H1 (cell line): ENCODE measurements around the gene TSHR. TPM values are rescaled to one million over a fixed set of nuclear protein-coding genes. Genes with fewer than 3 reads are reported as not detected.
"Not testable (repeated sequence)": the region's sequence is repeated elsewhere in the genome, so short reads cannot be mapped to it uniquely, and the experiment has no call there.

Source experiments
- CTCF ChIA-PET: fragments of 300-600 bp; sonication (Branson Sonifier 250); formaldehyde crosslinking; loops from one replicate; lab custom pipeline; 2021; ENCODE audit not compliant: partially characterized antibody; lab: Charles Lee
- POLR2A ChIA-PET: fragments of 300-600 bp; sonication (Branson Sonifier 250); formaldehyde crosslinking; loops from one replicate; lab custom pipeline; 2021; ENCODE audit warnings: inconsistent platforms; ENCODE audit not compliant: partially characterized antibody; lab: Charles Lee
- DNase-seq, 2 experiments: peaks; one replicate each; pipeline versions ENCODE4 v3.0.0 to v3.0.0-alpha.2; 2010 to 2022; ENCODE audit warnings: low spot score in 2 of 2, low read depth in 1 of 2, mixed read lengths in 1 of 2
- FAIRE-seq: peaks from 2 replicates; lab custom pipeline; 2011; peaks lifted over from hg19 to GRCh38; lab: Jason Lieb, UNC
- H2AFZ ChIP-seq: 2 replicates; pipeline ENCODE4 v1.8.1; 2012; ENCODE audit warnings: low read length, inconsistent platforms
- H2AK5ac ChIP-seq: 2 replicates; pipeline ENCODE4 v1.6.1; 2013; ENCODE audit warnings: low read depth, low read length
- H2BK120ac ChIP-seq: replicated peaks from 2 replicates; pipeline ENCODE3; 2013; ENCODE audit warnings: low read depth, low read length, inconsistent platforms
- H2BK12ac ChIP-seq: 2 replicates; pipeline ENCODE4 v1.6.1; 2013; ENCODE audit warnings: low read depth, low read length
- H2BK15ac ChIP-seq: 2 replicates; pipeline ENCODE4 v1.6.1; 2013; ENCODE audit warnings: low read length
- H2BK20ac ChIP-seq: 2 replicates; pipeline ENCODE4 v1.6.1; 2013; ENCODE audit warnings: low read length
- H2BK5ac ChIP-seq: 2 replicates; pipeline ENCODE4 v1.6.1; 2013; ENCODE audit warnings: low read depth, low read length
- H3K14ac ChIP-seq: 2 replicates; pipeline ENCODE4 v1.6.1; 2013; ENCODE audit warnings: inconsistent platforms; ENCODE audit not compliant: insufficient read length
- H3K18ac ChIP-seq: 2 replicates; pipeline ENCODE4 v1.6.1; 2013; ENCODE audit warnings: low read length; ENCODE audit errors: extremely low read depth
- H3K23ac ChIP-seq: 2 replicates; pipeline ENCODE4 v1.6.1; 2013; ENCODE audit warnings: inconsistent platforms; ENCODE audit not compliant: insufficient read length
- H3K23me2 ChIP-seq: 2 replicates; pipeline ENCODE4 v1.6.1; 2013; ENCODE audit warnings: low read depth, low read length
- H3K27ac ChIP-seq: 2 replicates; pipeline ENCODE4 v1.6.1; 2011; ENCODE audit warnings: low read depth, low read length, inconsistent platforms
- H3K27me3 ChIP-seq, 4 experiments: replicated peaks in 1 of 4; 1 replicate in 1 of 4; 2 replicates in 3 of 4; pipeline versions ENCODE4 v1.6.1 to v1.8.1; 2011 to 2013; ENCODE audit warnings: low read length in 3 of 4, mild to moderate bottlenecking in 3 of 4, inconsistent platforms in 2 of 4, mixed read lengths in 2 of 4, moderate library complexity in 1 of 4; ENCODE audit not compliant: control insufficient read depth in 3 of 4, insufficient read depth in 3 of 4; ENCODE audit errors: extremely low read depth in 1 of 4
- H3K36me3 ChIP-seq, 4 experiments: 2 replicates each; pipeline versions ENCODE4 v1.6.1 to v1.8.1; 2011 to 2013; ENCODE audit warnings: mild to moderate bottlenecking in 4 of 4, low read length in 3 of 4, moderate library complexity in 2 of 4, control low read depth in 1 of 4, inconsistent platforms in 1 of 4; ENCODE audit not compliant: insufficient read depth in 4 of 4, control insufficient read depth in 2 of 4
- H3K4ac ChIP-seq: replicated peaks from 2 replicates; pipeline ENCODE3; 2013; ENCODE audit warnings: low read length, low read depth, mixed read lengths, inconsistent platforms; ENCODE audit not compliant: insufficient read length
- H3K4me1 ChIP-seq, 4 experiments: replicated peaks in 1 of 4; 1 replicate in 1 of 4; 2 replicates in 3 of 4; pipeline versions ENCODE4 v1.6.1 to v1.8.1; 2011 to 2013; ENCODE audit warnings: low read length in 3 of 4, inconsistent platforms in 2 of 4, mixed read lengths in 1 of 4; ENCODE audit not compliant: insufficient read depth in 4 of 4, control insufficient read depth in 3 of 4
- H3K4me2 ChIP-seq, 2 experiments: 2 replicates each; pipeline versions ENCODE4 v1.6.1 to v1.8.1; 2011 to 2013; ENCODE audit warnings: low read depth in 2 of 2, low read length in 2 of 2, control low read depth in 1 of 2, inconsistent platforms in 1 of 2, mild to moderate bottlenecking in 1 of 2; ENCODE audit not compliant: insufficient read depth in 1 of 2
- H3K4me3 ChIP-seq, 4 experiments: fragments of 200-600, 300-600 bp in 1 of 4; sonication (generic), shearing (Covaris generic), sonication (Bioruptor Twin) in 1 of 4; 2 replicates each; pipeline versions ENCODE4 v1.5.1 to v1.8.1; 2011 to 2016; ENCODE audit warnings: low read length in 4 of 4, low read depth in 3 of 4, control low read depth in 2 of 4, inconsistent platforms in 2 of 4, mild to moderate bottlenecking in 2 of 4, mixed read lengths in 1 of 4, moderate library complexity in 1 of 4; ENCODE audit not compliant: insufficient read depth in 2 of 4; ENCODE audit errors: extremely low read depth in 1 of 4
- H3K56ac ChIP-seq: replicated peaks from 2 replicates; pipeline ENCODE3; 2013; ENCODE audit warnings: low read depth, mild to moderate bottlenecking, mixed read lengths, low read length, inconsistent platforms; ENCODE audit not compliant: insufficient read length
- H3K79me1 ChIP-seq: 2 replicates; pipeline ENCODE4 v1.6.1; 2013; ENCODE audit warnings: low read depth, low read length, control low read depth
- H3K79me2 ChIP-seq, 2 experiments: 2 replicates each; pipeline versions ENCODE4 v1.6.1 to v1.8.1; 2012 to 2013; ENCODE audit warnings: low read length in 2 of 2, mild to moderate bottlenecking in 2 of 2, inconsistent platforms in 1 of 2; ENCODE audit not compliant: insufficient read depth in 2 of 2, control insufficient read depth in 1 of 2
- H3K9ac ChIP-seq, 4 experiments: replicated peaks in 1 of 4; 1 replicate in 1 of 4; 2 replicates in 3 of 4; pipeline versions ENCODE4 v1.6.1 to v1.8.1; 2011 to 2013; ENCODE audit warnings: low read depth in 3 of 4, low read length in 3 of 4, control low read depth in 2 of 4, mild to moderate bottlenecking in 2 of 4, moderate library complexity in 2 of 4, inconsistent platforms in 1 of 4; ENCODE audit errors: extremely low read depth in 1 of 4
- H3K9me3 ChIP-seq, 2 experiments: 2 replicates each; pipeline versions ENCODE4 v1.6.1 to v1.8.1; 2012 to 2013; ENCODE audit warnings: mild to moderate bottlenecking in 2 of 2, moderate library complexity in 2 of 2, control low read depth in 1 of 2, inconsistent platforms in 1 of 2, low read depth in 1 of 2, low read length in 1 of 2, mixed read lengths in 1 of 2; ENCODE audit not compliant: insufficient read depth in 2 of 2
- H4K20me1 ChIP-seq, 2 experiments: replicated peaks in 1 of 2; 2 replicates each; pipeline versions ENCODE3 to v1.8.1; 2011 to 2013; ENCODE audit warnings: inconsistent platforms in 2 of 2, low read length in 2 of 2, mild to moderate bottlenecking in 1 of 2; ENCODE audit not compliant: insufficient read depth in 2 of 2, control insufficient read depth in 1 of 2
- H4K5ac ChIP-seq: 2 replicates; pipeline ENCODE4 v1.6.1; 2013; ENCODE audit warnings: low read length, low read depth, mixed read lengths, inconsistent platforms; ENCODE audit not compliant: insufficient read length
- H4K8ac ChIP-seq: 2 replicates; pipeline ENCODE4 v1.8.0; 2013; ENCODE audit warnings: mild to moderate bottlenecking, moderate library complexity, low read length, inconsistent platforms; ENCODE audit not compliant: insufficient read depth; ENCODE audit errors: extremely low read depth
- H4K91ac ChIP-seq: replicated peaks from 2 replicates; pipeline ENCODE3; 2013; ENCODE audit warnings: low read length, mixed read lengths, inconsistent platforms; ENCODE audit not compliant: insufficient read length
- WGBS, 2 experiments: shearing (Covaris generic) in 1 of 2; methylation state at CpG; one replicate each; pipeline versions ENCODE4 v1.1.6 to v1.1.7; 2013 to 2015; ENCODE audit warnings: low lambda C conversion rate in 2 of 2, mixed read lengths in 2 of 2, inconsistent platforms in 1 of 2, low coverage in 1 of 2, missing lambda C conversion rate in 1 of 2; ENCODE audit not compliant: insufficient replicate concordance in 2 of 2, insufficient coverage in 1 of 2, insufficient read length in 1 of 2; ENCODE audit errors: extremely low coverage in 1 of 2, missing lambda C conversion rate in 1 of 2; 5-methylcytosine and 5-hydroxymethylcytosine counted together
- polyA plus RNA-seq, 7 experiments: library from polyadenylated mRNA; depleted of rRNA in 3 of 7; stranded (reverse) in 5 of 7; unstranded in 2 of 7; fragments of >200 nt in 5 of 7; fragments of 200-250 nt in 2 of 7; gene quantifications; 1 replicate in 5 of 7; 2 replicates in 1 of 7; 4 replicates in 1 of 7; pipeline versions ENCODE4 v1.2.1 to v1.2.3, GENCODE V29; 2011 to 2013; ENCODE audit warnings: missing spikeins in 2 of 7, mixed read lengths in 2 of 7
- total RNA-seq: library from RNA; stranded (reverse); fragmentation: NEBNext Ultra II Directional; extraction: Animal tissue kit (Norgen Biotek cat#: 25700); gene quantifications from 2 replicates; pipeline ENCODE4 v1.2.1, GENCODE V29; 2021

The TSHR gene
- total and polyA plus RNA-seq, 2 of the 8 experiments (the other 6 are each of a cell fraction or from before 2014, with no cell fraction given) = 0.27 TPM; not detected in 1

GRCh38 chr14:81113945-81114820, 158.8 kb downstream of the TSHR start:
- peak in 1 of 2 experiments; percentile 58 for DNase-seq
- not testable (repeated sequence) for H4K20me1 ChIP-seq, H4K5ac ChIP-seq, H3K23ac ChIP-seq, H3K18ac ChIP-seq, H3K14ac ChIP-seq, H2AK5ac ChIP-seq, H3K27me3 ChIP-seq, H3K23me2 ChIP-seq, H4K8ac ChIP-seq, H3K27ac ChIP-seq, H3K9me3 ChIP-seq, H3K4me1 ChIP-seq, FAIRE-seq, H4K91ac ChIP-seq, H3K4me2 ChIP-seq, H2BK12ac ChIP-seq, H3K79me2 ChIP-seq, H3K4me3 ChIP-seq, H3K36me3 ChIP-seq, H2AFZ ChIP-seq, H2BK15ac ChIP-seq, H3K56ac ChIP-seq, H3K79me1 ChIP-seq, H2BK20ac ChIP-seq, H3K9ac ChIP-seq, H3K4ac ChIP-seq, H2BK5ac ChIP-seq, H2BK120ac ChIP-seq
- ChIA-PET POLR2A (interaction anchor here (0.6 kb wide), 1 partner anchor 105 kb away, joined by 3 read pairs; no protein-coding TSS in a partner anchor), CTCF (interaction anchor here (1.5 kb wide), 2 partner anchors 48 to 56 kb away, joined by 3 read pairs; no protein-coding TSS in a partner anchor)
- 82% methylated on average over 32 of the region's 34 CpGs; no CpG with 5 or more reads in 1 of the 2 experiments for WGBS, 2 experiments
